ENCODE data around the gene TRIM44. TPM values are rescaled to one million over a fixed set of nuclear protein-coding genes. Genes with fewer than 3 reads are reported as not detected.

TRIM44 gene
- total RNA-seq, 1 donor = 16.8 TPM

GRCh38 chr11:35723493-35723892, 60.9 kb downstream of the TRIM44 start:
- DNase-seq (ENCODE audit: low read depth) = no peak
- TF ChIP-seq CTCF (IDR thresholded peaks at IDR 0.05; ENCODE audit: insufficient read depth, low read depth, low read length) = no peak
- no peak overlapping the region for H3K4me3 ChIP-seq (ENCODE audit: low read depth, low read length)

- peak; percentile 9 for DNase-seq (ENCODE audit: low read depth)
- no peak overlapping the region for H3K4me3 ChIP-seq (ENCODE audit: low read depth, low read length)
- no peak for TF ChIP-seq CTCF (IDR thresholded peaks at IDR 0.05; ENCODE audit: insufficient read depth, low read depth, low read length)
These were observed 61.3 kb downstream of the TRIM44 start for GRCh38 chr11:35723913-35724312.

GRCh38 chr11:35725885-35726284, 63.3 kb downstream of the TRIM44 start:
- TF ChIP-seq CTCF (IDR thresholded peaks at IDR 0.05; ENCODE audit: insufficient read depth, low read depth, low read length) = no peak
- H3K4me3 ChIP-seq (ENCODE audit: low read depth, low read length) = no peak overlapping the region
- peak; percentile 53 for DNase-seq (ENCODE audit: low read depth)

- no peak overlapping the region for H3K4me3 ChIP-seq (ENCODE audit: low read depth, low read length)
- no peak for TF ChIP-seq CTCF (IDR thresholded peaks at IDR 0.05; ENCODE audit: insufficient read depth, low read depth, low read length)
- no peak for DNase-seq (ENCODE audit: low read depth)
These were observed 64.6 kb downstream of the TRIM44 start for GRCh38 chr11:35727140-35727539.

- no peak for TF ChIP-seq CTCF (IDR thresholded peaks at IDR 0.05; ENCODE audit: insufficient read depth, low read depth, low read length)
- H3K4me3 ChIP-seq (ENCODE audit: low read depth, low read length) = no peak overlapping the region
- DNase-seq (ENCODE audit: low read depth) = no peak
These were observed 67.7 kb downstream of the TRIM44 start for GRCh38 chr11:35730254-35730653.

GRCh38 chr11:35734669-35735410, 72.3 kb downstream of the TRIM44 start:
- TF ChIP-seq CTCF (IDR thresholded peaks at IDR 0.05; ENCODE audit: insufficient read depth, low read depth, low read length) = no peak
- DNase-seq (ENCODE audit: low read depth) = no peak
- no peak overlapping the region for H3K4me3 ChIP-seq (ENCODE audit: low read depth, low read length)

GRCh38 chr11:35735411-35735810, 72.8 kb downstream of the TRIM44 start:
- H3K4me3 ChIP-seq (ENCODE audit: low read depth, low read length) = no peak overlapping the region
- no peak for DNase-seq (ENCODE audit: low read depth)
- TF ChIP-seq CTCF (IDR thresholded peaks at IDR 0.05; ENCODE audit: insufficient read depth, low read depth, low read length) = no peak
